NT2/D1 (cell line): ENCODE results near the gene NDRG4.

Experiments
- DNase-seq: peaks from one replicate; pipeline ENCODE4 v3.0.0-alpha.2; 2011; ENCODE audit warnings: low read depth, low spot score
- H3K27me3 ChIP-seq: 2 replicates; pipeline ENCODE4 v1.6.0; 2011; ENCODE audit warnings: mild to moderate bottlenecking; ENCODE audit not compliant: insufficient read length, insufficient read depth
- H3K36me3 ChIP-seq: 2 replicates; pipeline ENCODE4 v1.6.1; 2011; ENCODE audit warnings: mild to moderate bottlenecking, low read length, mixed read lengths; ENCODE audit not compliant: insufficient read depth, insufficient read length
- H3K4me1 ChIP-seq: 2 replicates; pipeline ENCODE4 v1.5.1; 2011; ENCODE audit not compliant: insufficient read depth, insufficient read length
- H3K4me3 ChIP-seq: 2 replicates; pipeline ENCODE4 v1.5.1; 2011; ENCODE audit warnings: low read depth; ENCODE audit not compliant: insufficient read length
- H3K9ac ChIP-seq: 2 replicates; pipeline ENCODE4 v1.6.0; 2011; ENCODE audit warnings: low read depth; ENCODE audit not compliant: insufficient read length
- H3K9me3 ChIP-seq: 2 replicates; pipeline ENCODE4 v1.5.1; 2011; ENCODE audit warnings: mild to moderate bottlenecking, low read length; ENCODE audit not compliant: insufficient read depth
- SUZ12 ChIP-seq: IDR thresholded peaks from 2 replicates; pipeline ENCODE4 v1.6.1; 2011; ENCODE audit not compliant: insufficient read length, insufficient read depth; ENCODE audit errors: extremely low read depth
- YY1 ChIP-seq: IDR thresholded peaks from 2 replicates; pipeline ENCODE4 v1.6.1; 2011; ENCODE audit not compliant: insufficient read length, insufficient read depth
- ZNF274 ChIP-seq: IDR thresholded peaks from 2 replicates; pipeline ENCODE4 v1.6.1; 2011; ENCODE audit warnings: mild to moderate bottlenecking, low read depth, low read length

Gene NDRG4

DNA sequence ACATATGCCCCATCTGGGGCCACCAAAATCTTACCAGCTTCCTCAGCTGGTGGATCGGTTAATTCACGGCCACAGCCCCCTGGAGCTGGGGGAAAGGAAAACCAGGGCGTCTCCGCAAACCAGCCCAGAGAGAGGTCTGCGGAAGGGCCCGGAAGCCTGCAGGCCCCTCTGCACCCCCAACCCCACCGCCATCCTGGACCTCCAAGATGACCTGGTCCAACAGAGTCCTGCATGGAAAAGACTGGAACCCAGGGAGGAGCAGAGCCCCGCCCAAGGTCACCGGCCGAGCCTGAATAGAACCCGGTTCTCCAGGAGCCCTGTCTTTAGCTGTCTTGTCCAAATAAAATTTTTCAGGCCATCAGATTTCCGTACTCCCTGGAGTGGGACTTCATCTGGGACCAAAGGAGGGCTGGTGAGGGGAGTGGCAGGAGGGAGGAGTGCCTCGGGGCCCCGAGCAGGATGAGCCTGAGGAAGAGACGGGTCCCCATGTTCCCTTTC is 37.4 kb upstream of the NDRG4 start:
- Histone ChIP-seq H3K4me1 (peaks cover 8% of the 10 kb centered on the region), H3K9ac (peak overlapping the region; percentile 36), H3K4me3 (peak overlapping the region; percentile 67), H3K36me3 (no peaks in the 10 kb centered on the region), H3K27me3 (peaks cover 58% of the 10 kb centered on the region), H3K9me3 (no peaks in the 10 kb centered on the region)
- TF ChIP-seq ZNF274 (no peak), YY1 (no peak), SUZ12 (no peak)
- DNase-seq = no peak

GRCh38 chr16:58462997-58463941 is 36.7 kb upstream of the NDRG4 start:
- TF ChIP-seq SUZ12 = no peak
- no peak for TF ChIP-seq YY1
- no peak for TF ChIP-seq ZNF274
- peaks cover 58% of the 10 kb centered on the region for H3K27me3 ChIP-seq
- peak overlapping the region; percentile 83 for H3K9ac ChIP-seq
- no peaks in the 10 kb centered on the region for H3K9me3 ChIP-seq
- peak overlapping the region; percentile 67 for H3K4me3 ChIP-seq
- H3K4me1 ChIP-seq = peaks cover 12% of the 10 kb centered on the region
- no peak for DNase-seq
- no peaks in the 10 kb centered on the region for H3K36me3 ChIP-seq

DNA sequence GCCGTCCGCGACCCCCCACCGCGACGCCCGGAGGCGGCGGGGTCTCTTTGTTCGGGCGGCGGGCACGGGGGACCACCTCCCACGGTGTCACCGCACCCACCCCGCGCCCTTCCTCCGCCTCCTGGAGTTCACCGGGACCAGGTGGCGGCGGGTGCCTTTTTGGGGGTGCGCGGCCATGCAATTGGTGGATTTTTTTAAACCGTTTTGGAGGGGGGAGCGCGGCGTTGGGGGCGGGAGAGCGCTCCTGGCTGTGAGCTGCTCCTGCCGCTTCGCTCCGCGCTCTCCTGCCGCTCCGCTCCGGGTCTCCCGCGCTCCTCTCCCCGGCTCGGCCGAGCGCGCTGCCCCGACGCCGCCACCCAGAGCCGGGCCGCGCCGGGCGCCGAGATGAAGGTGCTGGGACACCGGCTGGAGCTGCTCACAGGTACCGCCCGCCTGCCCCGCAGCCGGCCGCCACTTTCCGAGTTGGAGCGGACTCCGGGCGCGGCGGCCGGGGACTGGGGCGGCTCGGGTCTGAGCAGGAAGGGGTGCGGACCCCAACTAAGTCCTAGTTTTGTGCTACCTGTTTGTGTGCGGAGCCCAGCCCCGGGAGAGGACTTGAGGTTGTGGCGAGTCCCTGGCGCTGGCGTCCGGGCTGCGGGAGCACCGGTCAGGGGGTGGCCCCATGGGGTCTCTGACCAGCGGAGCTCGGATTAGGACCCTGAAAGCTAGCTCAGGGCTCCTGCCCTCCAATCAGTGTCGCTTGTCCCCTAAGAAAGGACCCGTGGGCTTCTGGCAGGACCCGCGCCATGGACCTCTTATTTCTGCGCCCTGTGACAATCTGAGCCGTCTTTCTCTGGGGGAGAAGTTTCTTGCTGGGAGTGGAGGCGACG is 35.7 kb upstream of the NDRG4 start:
- peak overlapping the region; percentile 83 for H3K9ac ChIP-seq
- DNase-seq = no peak
- H3K4me1 ChIP-seq = peaks cover 12% of the 10 kb centered on the region
- peaks cover 58% of the 10 kb centered on the region for H3K27me3 ChIP-seq
- no peak for TF ChIP-seq SUZ12
- no peak for TF ChIP-seq YY1
- no peak for TF ChIP-seq ZNF274
- H3K9me3 ChIP-seq = no peaks in the 10 kb centered on the region
- no peaks in the 10 kb centered on the region for H3K36me3 ChIP-seq
- peak overlapping the region; percentile 67 for H3K4me3 ChIP-seq

DNA sequence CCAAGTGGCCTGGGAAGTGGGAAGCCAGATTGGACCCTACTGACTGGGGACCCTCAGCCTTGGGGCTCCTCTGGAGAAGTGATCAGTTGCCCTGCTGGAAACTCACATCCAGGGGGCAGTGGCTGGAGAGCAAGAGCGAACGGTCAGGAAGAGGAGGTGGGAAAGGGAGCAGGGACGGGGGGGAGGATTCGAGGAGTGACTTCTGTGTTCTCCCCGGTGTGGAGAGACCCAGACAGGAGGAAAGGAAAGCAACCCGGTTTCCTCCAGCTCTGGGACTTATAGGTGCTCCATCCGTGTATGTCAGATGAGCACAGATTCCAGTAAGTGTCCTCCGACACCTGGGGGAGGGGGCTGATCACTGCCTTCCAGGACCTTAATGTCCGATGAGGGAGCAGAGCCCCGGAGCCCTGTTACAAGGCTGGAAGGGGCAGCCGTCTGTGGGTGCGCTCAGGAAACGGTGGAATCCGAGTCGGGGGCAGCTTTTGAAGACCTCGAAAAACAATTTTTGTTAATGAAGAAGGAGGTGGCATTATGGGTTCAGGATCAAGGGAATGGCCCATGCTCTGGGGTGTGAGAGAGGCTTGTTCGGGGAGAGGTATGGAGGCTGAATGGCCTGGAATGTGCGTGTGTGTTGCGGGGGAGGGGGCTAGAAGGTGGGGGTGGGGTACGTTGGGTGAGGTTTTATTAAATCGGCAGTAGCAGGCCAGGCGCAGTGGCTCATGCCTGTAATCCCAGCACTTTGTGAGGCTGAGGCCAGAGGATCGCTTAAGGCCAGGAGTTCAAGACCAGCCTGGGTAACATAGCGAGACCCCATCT is 34.8 kb upstream of the NDRG4 start:
- no peaks in the 10 kb centered on the region for H3K36me3 ChIP-seq
- H3K9me3 ChIP-seq = no peaks in the 10 kb centered on the region
- H3K27me3 ChIP-seq = peaks cover 58% of the 10 kb centered on the region
- no peak for TF ChIP-seq SUZ12
- H3K4me3 ChIP-seq = peak overlapping the region; percentile 67
- DNase-seq = peak; percentile 32
- H3K9ac ChIP-seq = peak overlapping the region; percentile 83
- peaks cover 12% of the 10 kb centered on the region for H3K4me1 ChIP-seq

DNA sequence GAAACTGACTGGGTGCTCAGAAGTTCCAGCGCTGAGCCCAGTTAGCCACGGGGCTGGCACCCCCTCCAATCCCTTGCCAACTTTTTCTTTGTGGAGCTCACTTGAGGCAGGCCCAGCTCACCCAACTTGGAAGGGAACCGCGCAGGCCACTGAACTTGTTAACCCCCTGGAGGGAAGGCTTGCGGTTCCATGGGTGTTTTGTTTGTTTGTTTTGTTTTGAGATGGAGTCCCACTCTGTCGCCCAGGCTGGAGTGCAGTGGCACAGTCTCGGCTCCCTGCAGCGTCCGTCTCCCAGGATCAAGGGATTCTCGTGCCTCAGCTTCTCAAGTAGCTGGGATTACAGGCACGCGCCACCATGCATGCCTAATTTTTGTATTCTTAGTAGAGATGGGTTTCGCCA is 34.1 kb upstream of the NDRG4 start:
- H3K4me1 ChIP-seq = peaks cover 12% of the 10 kb centered on the region
- peak overlapping the region; percentile 67 for H3K4me3 ChIP-seq
- no peaks in the 10 kb centered on the region for H3K36me3 ChIP-seq
- H3K9ac ChIP-seq = peak overlapping the region; percentile 26
- no peaks in the 10 kb centered on the region for H3K9me3 ChIP-seq
- TF ChIP-seq SUZ12 (no peak), YY1 (no peak), ZNF274 (no peak)
- peaks cover 58% of the 10 kb centered on the region for H3K27me3 ChIP-seq
- no peak for DNase-seq

DNA sequence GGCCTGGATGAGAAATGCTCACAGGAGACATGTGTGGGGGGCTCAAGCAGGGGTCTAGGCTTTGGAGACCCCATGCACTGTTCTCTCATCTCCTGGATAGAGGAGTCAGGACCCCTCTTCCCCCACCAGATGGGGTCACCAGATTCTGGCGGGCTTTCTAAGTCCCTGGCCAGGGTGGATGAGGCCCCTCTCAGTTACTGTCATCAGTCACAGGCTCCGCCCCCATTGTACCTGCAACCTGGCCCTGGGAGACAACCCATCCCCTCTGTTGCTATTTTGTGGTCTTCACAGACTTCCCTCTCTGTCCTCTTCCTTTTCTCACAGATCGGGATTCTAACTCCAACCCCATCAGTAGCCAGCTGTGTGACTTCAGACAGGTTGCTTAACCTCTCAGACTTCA is 33.5 kb upstream of the NDRG4 start:
- TF ChIP-seq SUZ12 (no peak), ZNF274 (no peak), YY1 (no peak)
- DNase-seq = no peak
- Histone ChIP-seq H3K36me3 (no peaks in the 10 kb centered on the region), H3K9ac (no peak overlapping the region), H3K4me1 (peaks cover 15% of the 10 kb centered on the region), H3K9me3 (no peaks in the 10 kb centered on the region), H3K4me3 (no peak overlapping the region), H3K27me3 (peaks cover 55% of the 10 kb centered on the region)
